Fibroblast of lung (primary cell): ENCODE data around the gene TNRC6C. TPM values are rescaled to one million over a fixed set of nuclear protein-coding genes. Genes with fewer than 3 reads are reported as not detected.
A peak's percentile ranks its signal among the peaks of the same experiment; 100 is the strongest.

Experiments used
- DNase-seq, 2 donors: peaks; one replicate each; pipeline versions ENCODE4 v3.0.0 to v3.0.0-alpha.2; 2010; ENCODE audit warnings: low read depth in 2 of 2
- H2AFZ ChIP-seq: 2 replicates; pipeline ENCODE4 v1.5.1; 2012; ENCODE audit warnings: low read length, control low read depth, inconsistent platforms
- H3K27ac ChIP-seq: 2 replicates; pipeline ENCODE4 v1.5.1; 2011; ENCODE audit warnings: low read length, control low read depth; ENCODE audit not compliant: insufficient read depth
- H3K27me3 ChIP-seq: 2 replicates; pipeline ENCODE4 v1.5.1; 2011; ENCODE audit warnings: mild to moderate bottlenecking, low read length; ENCODE audit not compliant: control insufficient read depth, insufficient read depth
- H3K36me3 ChIP-seq: 2 replicates; pipeline ENCODE4 v1.5.1; 2011; ENCODE audit warnings: low read length; ENCODE audit not compliant: control insufficient read depth, insufficient read depth
- H3K4me1 ChIP-seq: 2 replicates; pipeline ENCODE4 v1.5.1; 2011; ENCODE audit warnings: low read length; ENCODE audit not compliant: control insufficient read depth, insufficient read depth; ENCODE audit errors: extremely low read depth
- H3K4me2 ChIP-seq: 2 replicates; pipeline ENCODE4 v1.5.1; 2011; ENCODE audit warnings: low read length, control low read depth; ENCODE audit not compliant: insufficient read depth; ENCODE audit errors: extremely low read depth
- H3K4me3 ChIP-seq, 4 experiments: fragments of 200-600 bp in 1 of 4; sonication (generic) in 1 of 4; replicated peaks in 1 of 4; 2 replicates each; pipeline ENCODE4 v1.5.1; 2011 to 2016; ENCODE audit warnings: low read length in 4 of 4, low read depth in 3 of 4, mild to moderate bottlenecking in 3 of 4, control low read depth in 2 of 4, inconsistent platforms in 1 of 4, mixed read lengths in 1 of 4; ENCODE audit not compliant: insufficient read depth in 1 of 4; ENCODE audit errors: control extremely low read depth in 1 of 4
- H3K79me2 ChIP-seq: 2 replicates; pipeline ENCODE4 v1.5.1; 2012; ENCODE audit warnings: mild to moderate bottlenecking, low read length, inconsistent platforms; ENCODE audit not compliant: control insufficient read depth, insufficient read depth
- H3K9ac ChIP-seq: 2 replicates; pipeline ENCODE4 v1.5.1; 2011; ENCODE audit warnings: mild to moderate bottlenecking, low read length, control low read depth; ENCODE audit not compliant: insufficient read depth
- H3K9me3 ChIP-seq: 2 replicates; pipeline ENCODE4 v1.5.1; 2012; ENCODE audit warnings: low read depth, low read length; ENCODE audit not compliant: control insufficient read depth, insufficient read depth
- H4K20me1 ChIP-seq: 2 replicates; pipeline ENCODE4 v1.5.1; 2011; ENCODE audit warnings: low read length; ENCODE audit not compliant: control insufficient read depth, insufficient read depth; ENCODE audit errors: extremely low read depth
- CTCF ChIP-seq, 2 donors: IDR thresholded peaks in 1 of 2; conservative IDR thresholded peaks in 1 of 2; 1 replicate in 1 of 2; 2 replicates in 1 of 2; pipeline ENCODE4 v1.5.1; 2011 to 2012; ENCODE audit warnings: low read length in 2 of 2, control low read depth in 1 of 2, inconsistent platforms in 1 of 2, low read depth in 1 of 2, mild to moderate bottlenecking in 1 of 2
- EZH2 ChIP-seq: IDR thresholded peaks from 2 replicates; pipeline ENCODE4 v1.5.1; 2012; ENCODE audit warnings: low read length, control low read depth, mild to moderate bottlenecking; ENCODE audit errors: missing control alignments
- polyA plus RNA-seq, 2 donors: library from polyadenylated mRNA; depleted of rRNA in 1 of 2; stranded (reverse) in 1 of 2; unstranded in 1 of 2; fragments of >200 nt; gene quantifications; 2 replicates each; pipeline ENCODE4 v1.2.1, GENCODE V29; 2011 to 2012; ENCODE audit warnings: missing spikeins in 1 of 2
- total RNA-seq: library from RNA; depleted of rRNA; stranded (reverse); fragments of >200 nt; gene quantifications from 2 replicates; pipeline ENCODE4 v1.2.1, GENCODE V29; 2014

Gene TNRC6C
- total and polyA plus RNA-seq, 2 donors (not counting 1 experiment from before 2014, with no cell fraction given) = 2.1 to 4.6 TPM

GRCh38 chr17:77923135-77923534 lies 35.4 kb upstream of the TNRC6C start:
- no peaks in the 10 kb centered on the region for H3K9me3 ChIP-seq
- H2AFZ ChIP-seq = no peak overlapping the region
- no peaks in the 10 kb centered on the region for H3K4me1 ChIP-seq
- no peaks in the 10 kb centered on the region for H3K36me3 ChIP-seq
- H3K4me2 ChIP-seq = no peak overlapping the region
- no peaks in the 10 kb centered on the region for H3K79me2 ChIP-seq
- H3K27me3 ChIP-seq = peaks cover 2% of the 10 kb centered on the region
- TF ChIP-seq CTCF (conservative IDR thresholded peaks at IDR 0.05 in 1 of 2, IDR thresholded peaks at IDR 0.05 in 1 of 2; ENCODE audit: low read depth in 1 of 2, low read length in 2 of 2) = no peak
- no peak for TF ChIP-seq EZH2
- H4K20me1 ChIP-seq = no peaks in the 10 kb centered on the region
- no peak overlapping the region for H3K4me3 ChIP-seq
- no peak overlapping the region for H3K27ac ChIP-seq
- DNase-seq = no peak
- H3K9ac ChIP-seq = no peak overlapping the region

GRCh38 chr17:77923776-77924513 lies 34.6 kb upstream of the TNRC6C start:
- no peaks in the 10 kb centered on the region for H4K20me1 ChIP-seq
- no peak overlapping the region for H3K9ac ChIP-seq
- H3K9me3 ChIP-seq = no peaks in the 10 kb centered on the region
- H3K27ac ChIP-seq = no peak overlapping the region
- H3K4me3 ChIP-seq = no peak overlapping the region
- no peaks in the 10 kb centered on the region for H3K79me2 ChIP-seq
- DNase-seq = no peak
- no peak for TF ChIP-seq EZH2
- no peak for TF ChIP-seq CTCF (conservative IDR thresholded peaks at IDR 0.05 in 1 of 2, IDR thresholded peaks at IDR 0.05 in 1 of 2; ENCODE audit: low read depth in 1 of 2, low read length in 2 of 2)
- H3K4me2 ChIP-seq = no peak overlapping the region
- no peak overlapping the region for H2AFZ ChIP-seq
- H3K36me3 ChIP-seq = no peaks in the 10 kb centered on the region
- H3K27me3 ChIP-seq = peaks cover 2% of the 10 kb centered on the region
- no peaks in the 10 kb centered on the region for H3K4me1 ChIP-seq

DNA sequence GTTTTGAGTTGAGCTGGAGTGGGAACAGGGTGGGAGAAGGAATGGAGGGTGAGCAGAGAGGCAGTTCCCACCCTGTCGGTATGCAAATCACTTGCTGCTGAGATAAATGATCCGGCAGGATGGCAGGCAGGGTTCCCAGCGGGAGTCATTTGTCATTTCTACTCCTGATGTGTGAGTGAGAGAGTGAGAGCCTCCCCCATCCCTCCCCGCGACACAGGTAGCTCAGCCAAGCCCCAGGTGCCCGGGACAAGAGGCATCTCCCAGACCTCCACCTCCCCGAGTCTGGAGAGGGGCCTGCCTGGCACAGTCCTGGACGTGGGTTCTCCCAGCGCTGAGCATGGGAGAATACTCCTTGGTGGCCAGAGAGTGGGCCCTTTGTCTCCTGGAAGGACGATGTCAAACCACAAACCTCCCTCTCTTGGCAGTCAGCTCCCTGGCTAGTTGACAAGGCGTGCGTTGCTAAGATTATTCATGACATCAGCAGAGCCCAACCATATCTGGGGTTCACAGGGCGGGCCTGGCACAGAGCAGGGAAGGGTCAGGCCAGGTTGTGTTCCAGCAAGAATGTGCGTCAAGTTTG lies 33.7 kb upstream of the TNRC6C start:
- H3K4me3 ChIP-seq = no peak overlapping the region
- no peaks in the 10 kb centered on the region for H3K4me1 ChIP-seq
- H3K4me2 ChIP-seq = no peak overlapping the region
- no peaks in the 10 kb centered on the region for H4K20me1 ChIP-seq
- H3K9ac ChIP-seq = no peak overlapping the region
- H3K79me2 ChIP-seq = no peaks in the 10 kb centered on the region
- TF ChIP-seq EZH2 (no peak), CTCF (conservative IDR thresholded peaks at IDR 0.05 in 1 of 2, IDR thresholded peaks at IDR 0.05 in 1 of 2; ENCODE audit: low read depth in 1 of 2, low read length in 2 of 2) (no peak)
- peaks cover 2% of the 10 kb centered on the region for H3K27me3 ChIP-seq
- H2AFZ ChIP-seq = no peak overlapping the region
- no peak overlapping the region for H3K27ac ChIP-seq
- peak; percentile 81 for DNase-seq
- no peaks in the 10 kb centered on the region for H3K36me3 ChIP-seq
- H3K9me3 ChIP-seq = no peaks in the 10 kb centered on the region
